ENCODE results near the gene SFSWAP.
A peak's percentile ranks its signal among the peaks of the same experiment; 100 is the strongest.
"Not testable (repeated sequence)": the region's sequence is repeated elsewhere in the genome, so short reads cannot be mapped to it uniquely, and the experiment has no call there.

Gene SFSWAP

GRCh38 chr12:131736446-131737149 lies 25.7 kb downstream of the SFSWAP start:
- no peak for DNase-seq (ENCODE audit: low spot score)

- no peak for DNase-seq (ENCODE audit: low spot score)
Measured at GRCh38 chr12:131737150-131737827, 26.4 kb downstream of the SFSWAP start.

GRCh38 chr12:131738196-131738595 lies 27.3 kb downstream of the SFSWAP start:
- DNase-seq (ENCODE audit: low spot score) = no peak

GRCh38 chr12:131740626-131741025 lies 29.7 kb downstream of the SFSWAP start:
- no peak for DNase-seq (ENCODE audit: low spot score)

GRCh38 chr12:131742761-131743160 lies 31.9 kb downstream of the SFSWAP start:
- not testable (repeated sequence) for DNase-seq (ENCODE audit: low spot score)

GRCh38 chr12:131743410-131743809 lies 32.5 kb downstream of the SFSWAP start:
- not testable (repeated sequence) for DNase-seq (ENCODE audit: low spot score)

GRCh38 chr12:131743880-131744279 lies 33.0 kb downstream of the SFSWAP start:
- DNase-seq (ENCODE audit: low spot score) = not testable (repeated sequence)

GRCh38 chr12:131744675-131745074 lies 33.8 kb downstream of the SFSWAP start:
- not testable (repeated sequence) for DNase-seq (ENCODE audit: low spot score)

GRCh38 chr12:131745706-131746105 lies 34.8 kb downstream of the SFSWAP start:
- no peak for DNase-seq (ENCODE audit: low spot score)

- no peak for DNase-seq (ENCODE audit: low spot score)
Measured at GRCh38 chr12:131747276-131748177, 36.6 kb downstream of the SFSWAP start.

- no peak for DNase-seq (ENCODE audit: low spot score)
Measured at GRCh38 chr12:131749618-131750315, 38.9 kb downstream of the SFSWAP start.

GRCh38 chr12:131751335-131751734 lies 40.4 kb downstream of the SFSWAP start:
- no peak for DNase-seq (ENCODE audit: low spot score)

- no peak for DNase-seq (ENCODE audit: low spot score)
Measured at GRCh38 chr12:131752451-131752850, 41.6 kb downstream of the SFSWAP start.

GRCh38 chr12:131753005-131753404 lies 42.1 kb downstream of the SFSWAP start:
- DNase-seq (ENCODE audit: low spot score) = no peak

- no peak for DNase-seq (ENCODE audit: low spot score)
Measured at GRCh38 chr12:131753757-131754156, 42.9 kb downstream of the SFSWAP start.

GRCh38 chr12:131754184-131754583 lies 43.3 kb downstream of the SFSWAP start:
- no peak for DNase-seq (ENCODE audit: low spot score)

- peak; percentile 23 for DNase-seq (ENCODE audit: low spot score)
Measured at GRCh38 chr12:131755305-131756113, 44.6 kb downstream of the SFSWAP start.

GRCh38 chr12:131756441-131756840 lies 45.6 kb downstream of the SFSWAP start:
- DNase-seq (ENCODE audit: low spot score) = no peak

- no peak for DNase-seq (ENCODE audit: low spot score)
Measured at GRCh38 chr12:131757111-131757510, 46.2 kb downstream of the SFSWAP start.

- DNase-seq (ENCODE audit: low spot score) = no peak
Measured at GRCh38 chr12:131758016-131758739, 47.3 kb downstream of the SFSWAP start.
